ENCODE measurements around the gene CYB5RL.
"Not testable (repeated sequence)": the region's sequence is repeated elsewhere in the genome, so short reads cannot be mapped to it uniquely, and the experiment has no call there.

Gene CYB5RL

DNA sequence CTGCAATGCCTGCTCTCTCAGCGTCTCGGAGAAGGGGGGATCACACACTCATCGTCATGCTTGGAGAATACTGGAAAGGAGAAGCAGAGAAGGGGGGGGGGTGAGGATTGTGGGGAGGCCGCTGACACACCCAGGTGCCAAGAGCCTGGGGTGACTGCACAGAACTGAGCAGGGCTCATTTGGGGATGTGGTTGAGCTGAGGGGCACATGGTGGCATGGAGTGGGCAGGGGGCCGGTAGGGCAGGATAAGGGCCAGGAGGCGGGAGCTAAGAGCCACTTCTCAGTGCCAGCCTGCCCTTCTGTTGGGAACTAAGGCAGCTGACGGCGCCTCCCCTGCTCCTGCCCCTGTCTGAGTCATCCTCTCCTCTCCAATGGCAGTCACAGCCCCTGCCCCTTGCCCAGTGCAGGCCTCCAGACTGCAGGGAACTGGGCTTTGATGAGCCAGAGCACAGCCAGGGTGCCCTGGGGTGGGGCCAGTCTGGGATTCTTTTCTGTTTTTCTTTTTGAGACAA, 27.3 kb upstream of the CYB5RL start:
- in situ Hi-C loops (cut with MboI; ENCODE audit: low sequenced_read_pairs) = no loop called here

- in situ Hi-C loops (cut with MboI; ENCODE audit: low sequenced_read_pairs) = no loop called here
Observed at GRCh38 chr1:54225986-54226559, 26.2 kb upstream of the CYB5RL start.

DNA sequence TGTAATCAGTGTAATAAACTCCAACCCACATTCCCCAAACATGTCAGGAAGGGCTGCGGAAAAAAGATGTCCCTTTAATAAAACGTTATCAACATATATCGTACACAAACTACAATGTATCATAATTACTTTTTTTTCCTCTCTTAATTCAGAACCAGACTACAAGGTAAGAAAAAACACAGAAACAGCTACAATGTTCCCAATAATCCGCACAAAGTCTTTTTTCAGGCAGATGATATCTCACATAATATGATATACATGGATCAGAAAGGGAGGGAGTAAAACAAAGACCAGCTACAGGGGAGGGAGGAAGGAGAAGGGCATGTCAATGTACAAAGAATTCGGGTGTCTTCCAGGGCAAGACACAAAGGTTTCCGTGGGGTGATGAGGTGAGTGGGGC, 25.5 kb upstream of the CYB5RL start:
- in situ Hi-C loops (cut with MboI; ENCODE audit: low sequenced_read_pairs) = no loop called here

- in situ Hi-C loops (cut with MboI; ENCODE audit: low sequenced_read_pairs) = no loop called here
Observed at GRCh38 chr1:54224233-54224632, 24.4 kb upstream of the CYB5RL start.

- in situ Hi-C loops (cut with MboI; ENCODE audit: low sequenced_read_pairs) = no loop called here
Observed at GRCh38 chr1:54223441-54224202, 23.8 kb upstream of the CYB5RL start.

- in situ Hi-C loops (cut with MboI; ENCODE audit: low sequenced_read_pairs) = no loop called here
Observed at GRCh38 chr1:54222711-54223110, 22.9 kb upstream of the CYB5RL start.

DNA sequence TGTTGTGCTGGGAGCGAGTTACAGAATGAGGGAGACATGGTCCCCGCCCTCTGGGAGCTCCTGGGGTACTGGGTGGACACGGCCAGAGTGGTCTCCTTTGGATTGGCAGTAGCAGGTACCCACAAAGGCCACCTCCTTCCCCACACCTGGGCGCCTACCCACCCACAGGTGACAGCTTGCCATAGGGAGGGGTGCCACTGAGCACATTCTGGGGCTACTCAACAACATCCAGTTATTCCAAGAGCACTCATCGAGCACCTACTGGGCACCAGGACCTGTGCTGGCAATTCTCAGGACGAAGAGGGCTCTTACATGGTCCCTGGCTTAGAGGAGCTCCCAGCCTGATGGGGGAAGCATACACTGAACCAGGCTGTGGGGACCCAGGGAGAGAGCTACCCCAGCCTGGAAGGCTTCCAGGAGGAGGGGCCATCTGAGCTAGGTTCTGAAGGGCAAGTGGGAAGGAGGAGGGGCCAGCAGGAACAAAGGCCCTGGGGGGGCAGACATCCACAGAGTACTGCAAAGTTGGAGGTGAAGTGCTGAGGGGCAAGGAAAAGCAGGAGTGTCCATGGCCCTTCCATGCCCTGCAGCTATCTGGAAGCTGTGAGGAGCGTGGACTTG, 22.1 kb upstream of the CYB5RL start:
- in situ Hi-C loops (cut with MboI; ENCODE audit: low sequenced_read_pairs) = no loop called here

DNA sequence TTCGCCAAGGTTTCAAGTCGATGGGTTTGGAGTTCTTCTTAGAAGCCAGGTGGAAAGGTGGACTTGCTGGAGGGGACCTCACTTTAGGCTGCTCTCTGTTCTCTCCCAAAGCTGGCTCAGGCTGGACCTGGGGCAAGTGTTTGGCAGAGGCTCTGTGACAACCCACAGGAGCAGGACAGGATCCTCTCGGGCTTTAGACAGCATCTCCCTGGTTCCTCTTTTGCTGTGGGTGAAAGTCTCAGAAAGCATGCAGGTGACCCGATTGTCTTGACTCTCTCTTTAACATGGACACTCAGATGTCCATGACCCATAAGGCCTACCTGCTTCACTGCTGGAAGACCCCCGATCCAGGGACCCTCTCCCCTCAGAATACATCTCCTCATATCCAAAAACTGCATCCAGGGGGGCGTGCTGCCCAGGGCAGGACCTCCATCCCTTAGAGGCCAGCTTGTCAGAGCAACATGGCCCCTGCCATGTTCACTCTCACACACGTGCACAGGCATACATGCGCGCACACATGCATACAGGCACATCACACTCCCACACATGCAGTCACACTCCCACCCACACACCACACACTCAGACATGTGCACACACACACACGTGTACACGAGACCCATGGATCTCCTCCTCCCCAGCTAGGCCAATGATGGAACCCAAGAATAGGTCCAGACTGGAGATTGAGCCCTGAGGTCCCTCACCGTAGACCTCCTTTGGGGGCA, 21.4 kb upstream of the CYB5RL start:
- in situ Hi-C loops (cut with MboI; ENCODE audit: low sequenced_read_pairs) = no loop called here

DNA sequence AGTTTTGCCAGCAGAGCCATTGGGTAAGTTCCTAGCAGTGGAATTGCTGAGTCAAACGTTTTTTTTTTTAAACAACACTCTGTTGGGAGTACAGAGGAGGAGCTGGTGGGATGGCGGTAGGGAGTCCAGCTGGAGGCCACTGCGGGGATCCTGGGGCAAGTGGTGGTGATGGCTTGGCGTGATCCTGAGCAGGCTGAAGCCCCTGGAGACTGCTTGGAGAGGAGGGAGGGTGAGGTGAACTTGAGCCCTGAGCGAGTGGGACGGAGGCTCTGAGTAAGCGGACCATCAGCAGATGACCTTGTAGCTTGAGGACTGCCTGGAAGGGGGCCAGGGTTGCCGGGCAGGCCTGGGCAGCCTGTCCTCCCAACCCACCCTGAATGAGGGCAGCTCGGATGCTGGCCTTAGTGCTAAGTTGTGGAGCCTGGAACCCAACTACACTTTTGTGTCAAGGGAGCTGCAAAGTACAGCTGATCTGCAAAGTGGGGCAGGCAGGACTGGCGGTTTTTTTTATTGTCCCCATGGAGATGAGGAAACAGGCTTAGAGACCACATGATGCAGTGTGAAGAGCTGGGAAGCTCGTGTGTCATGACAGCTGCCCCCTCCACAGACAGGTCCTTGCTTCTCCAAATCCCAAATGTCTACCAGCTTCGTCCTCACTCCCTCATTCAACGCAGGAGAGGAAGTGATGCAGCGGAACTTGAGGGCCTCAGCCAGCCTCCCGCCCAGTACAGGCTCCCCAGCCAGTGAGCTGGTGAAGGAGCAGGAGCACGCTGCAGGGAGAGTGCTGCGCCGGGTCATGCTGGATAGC, 20.4 kb upstream of the CYB5RL start:
- in situ Hi-C loops (cut with MboI; ENCODE audit: low sequenced_read_pairs) = no loop called here

GRCh38 chr1:54219688-54220003, 19.8 kb upstream of the CYB5RL start:
- in situ Hi-C loops (cut with MboI; ENCODE audit: low sequenced_read_pairs) = no loop called here

- in situ Hi-C loops (cut with MboI; ENCODE audit: low sequenced_read_pairs) = no loop called here
Observed at GRCh38 chr1:54218883-54219687, 19.3 kb upstream of the CYB5RL start.

- in situ Hi-C loops (cut with MboI; ENCODE audit: low sequenced_read_pairs) = no loop called here
Observed at GRCh38 chr1:54215523-54215922, 15.7 kb upstream of the CYB5RL start.

DNA sequence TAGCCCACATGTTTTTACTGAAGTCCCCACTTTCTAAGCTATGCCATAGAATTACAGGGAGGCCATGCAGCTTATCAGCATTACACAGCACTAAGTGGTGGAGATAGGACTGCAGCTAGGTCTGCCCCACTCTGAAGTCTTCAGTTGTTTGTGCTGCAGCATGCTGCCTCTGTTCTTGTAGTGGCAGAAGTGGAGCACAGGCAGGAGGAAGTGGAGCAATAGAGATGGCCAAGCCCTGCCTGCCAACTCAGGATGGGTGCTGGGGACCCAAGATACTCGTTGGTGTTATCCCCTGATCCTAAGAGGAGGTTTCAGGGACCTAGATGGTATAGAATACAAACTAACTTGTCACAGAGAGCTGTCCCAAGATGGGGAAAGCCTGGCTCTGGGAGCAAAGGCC, 13.0 kb upstream of the CYB5RL start:
- in situ Hi-C loops (cut with MboI; ENCODE audit: low sequenced_read_pairs) = no loop called here

- in situ Hi-C loops (cut with MboI; ENCODE audit: low sequenced_read_pairs) = not testable (repeated sequence)
Observed at GRCh38 chr1:54207896-54208295, 8.1 kb upstream of the CYB5RL start.

- in situ Hi-C loops (cut with MboI; ENCODE audit: low sequenced_read_pairs) = no loop called here
Observed at GRCh38 chr1:54207287-54207686, 7.5 kb upstream of the CYB5RL start.

DNA sequence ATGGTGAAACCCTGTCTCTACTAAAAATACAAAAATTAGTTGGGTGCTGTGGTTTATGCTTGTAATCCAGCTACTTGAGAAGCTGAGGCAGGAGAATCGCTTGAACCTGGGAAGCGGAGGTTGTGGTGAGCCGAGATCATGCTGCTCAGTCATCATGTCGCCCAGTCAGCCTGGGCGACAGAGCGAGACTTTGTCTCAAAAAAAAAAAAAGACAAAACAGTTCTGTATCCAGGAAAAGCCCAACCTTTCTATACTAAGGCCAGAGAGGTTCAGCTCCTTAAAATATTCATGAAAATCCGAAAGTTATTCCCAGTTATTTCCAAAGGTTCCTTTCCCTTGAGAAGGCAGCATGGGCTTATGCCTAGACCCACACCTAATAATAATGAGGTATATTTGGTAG, 4.4 kb upstream of the CYB5RL start:
- in situ Hi-C loops (cut with MboI; ENCODE audit: low sequenced_read_pairs) = no loop called here

DNA sequence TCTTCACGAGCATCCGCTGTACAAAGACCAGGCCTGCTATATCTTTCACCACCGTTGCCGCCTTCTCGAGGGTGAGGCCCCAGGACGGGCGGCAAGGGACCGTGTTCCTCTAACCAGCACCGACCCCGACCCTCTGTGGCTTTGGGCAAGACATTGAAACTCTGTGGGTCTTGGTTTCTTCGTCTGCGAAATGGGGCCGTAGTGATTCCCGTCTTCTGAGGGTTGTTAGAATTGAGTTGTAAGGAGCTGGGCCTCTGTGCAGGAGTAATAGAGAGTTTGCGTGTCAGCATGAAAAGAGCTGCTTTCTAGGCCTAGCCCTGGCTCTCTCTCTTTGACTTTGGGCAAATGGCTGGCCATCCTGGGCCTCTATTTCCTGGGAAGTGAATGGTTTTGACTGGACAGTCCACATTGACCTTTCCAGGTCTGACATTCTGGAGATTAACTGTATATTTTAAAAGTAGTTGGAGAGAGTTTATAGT, 728 bp upstream of the CYB5RL start:
- in situ Hi-C loops (cut with MboI; ENCODE audit: low sequenced_read_pairs) = no loop called here

DNA sequence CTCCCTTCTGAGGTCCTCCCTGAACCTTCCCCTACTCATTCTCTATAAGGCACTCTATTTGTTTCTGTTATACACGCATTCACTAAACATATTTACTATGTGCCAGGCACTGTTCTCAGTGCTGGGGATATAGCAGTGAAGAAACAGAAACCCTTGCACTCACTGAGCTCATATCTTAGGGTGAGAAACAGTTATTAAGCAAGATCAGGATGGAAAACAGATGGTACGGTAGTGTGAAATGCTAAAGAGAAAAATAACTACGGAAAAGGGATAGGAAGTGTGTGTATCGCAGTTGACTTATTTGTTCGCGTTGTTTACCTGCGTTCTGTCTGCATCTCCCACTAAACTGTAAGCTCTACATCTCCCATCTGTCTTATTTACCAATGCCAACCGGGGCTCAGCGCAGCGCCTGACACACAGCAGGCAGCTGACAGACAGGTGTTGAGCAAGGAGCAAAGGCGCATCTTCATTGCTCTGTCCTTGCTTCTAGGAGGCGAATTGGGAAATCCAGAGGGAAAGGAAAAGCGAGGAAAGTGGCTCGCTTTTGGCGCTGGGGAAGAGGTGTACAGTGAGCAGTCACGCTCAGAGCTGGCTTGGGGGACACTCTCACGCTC, 572 bp downstream of the CYB5RL start:
- in situ Hi-C loops (cut with MboI; ENCODE audit: low sequenced_read_pairs) = no loop called here

DNA sequence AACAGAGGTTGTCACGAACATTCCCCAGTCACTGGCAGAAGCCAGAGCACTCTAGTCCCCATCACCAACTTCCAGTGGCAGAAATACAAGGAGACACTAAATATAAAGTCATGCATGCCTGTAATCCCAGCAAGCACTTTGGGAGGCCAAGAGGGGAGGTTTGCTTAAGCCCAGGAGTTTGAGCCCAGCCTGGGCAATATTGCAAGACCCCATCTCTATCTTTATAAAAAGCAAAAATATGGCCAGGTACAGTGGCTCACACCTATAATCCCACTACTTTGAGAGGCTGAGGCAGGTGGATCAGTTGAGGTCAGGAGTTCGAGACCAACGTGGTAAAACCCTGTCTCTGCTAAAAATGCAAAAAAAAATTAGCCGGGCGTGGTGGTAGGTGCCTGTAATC, 6.4 kb downstream of the CYB5RL start:
- in situ Hi-C loops (cut with MboI; ENCODE audit: low sequenced_read_pairs) = no loop called here

Data from HL-60/S4 treated with retinoic acid at 250 ng/mL for 4 days and 3 days (cell line).